H9 (cell line): ENCODE data around the gene FAXC. TPM values are rescaled to one million over a fixed set of nuclear protein-coding genes. Genes with fewer than 3 reads are reported as not detected.

Source experiments
- DNase-seq: peaks from one replicate; pipeline ENCODE4 v3.0.0-alpha.2; 2017
- H2AFZ ChIP-seq: one replicate; pipeline ENCODE4 v1.6.1; 2013; ENCODE audit warnings: mild to moderate bottlenecking, low read length, control low read depth, moderate library complexity
- H2AK5ac ChIP-seq: 2 replicates; pipeline ENCODE4 v1.6.1; 2013; ENCODE audit warnings: low read length, control low read depth, mixed read lengths; ENCODE audit not compliant: insufficient read length
- H2BK120ac ChIP-seq: one replicate; pipeline ENCODE4 v1.6.1; 2013; ENCODE audit warnings: low read depth, mild to moderate bottlenecking, low read length, control low read depth, inconsistent platforms; ENCODE audit not compliant: poor library complexity, severe bottlenecking
- H2BK12ac ChIP-seq: 2 replicates; pipeline ENCODE4 v1.6.1; 2013; ENCODE audit warnings: low read length, control low read depth, mixed read lengths, low read depth; ENCODE audit not compliant: insufficient read length
- H2BK15ac ChIP-seq: 2 replicates; pipeline ENCODE4 v1.6.1; 2013; ENCODE audit warnings: low read depth, low read length, control low read depth
- H2BK20ac ChIP-seq: one replicate; pipeline ENCODE4 v1.6.1; 2013; ENCODE audit warnings: low read depth, mild to moderate bottlenecking, low read length, control low read depth, inconsistent platforms; ENCODE audit not compliant: poor library complexity, severe bottlenecking
- H2BK5ac ChIP-seq: 2 replicates; pipeline ENCODE4 v1.6.1; 2013; ENCODE audit warnings: low read length, control low read depth, mixed read lengths; ENCODE audit not compliant: insufficient read length
- H3K14ac ChIP-seq: 2 replicates; pipeline ENCODE4 v1.6.1; 2013; ENCODE audit warnings: low read length, control low read depth; ENCODE audit not compliant: insufficient read depth
- H3K18ac ChIP-seq: 2 replicates; pipeline ENCODE4 v1.6.1; 2013; ENCODE audit warnings: low read depth, mild to moderate bottlenecking, mixed read lengths, low read length, control low read depth; ENCODE audit not compliant: insufficient read length
- H3K23ac ChIP-seq: 2 replicates; pipeline ENCODE4 v1.6.1; 2013; ENCODE audit warnings: low read length, control low read depth, mixed read lengths, low read depth; ENCODE audit not compliant: insufficient read length
- H3K23me2 ChIP-seq: 2 replicates; pipeline ENCODE4 v1.6.1; 2013; ENCODE audit warnings: low read depth, mild to moderate bottlenecking, mixed read lengths, low read length, control low read depth; ENCODE audit not compliant: insufficient read length, poor library complexity, severe bottlenecking
- H3K27ac ChIP-seq: 2 replicates; pipeline ENCODE4 v1.5.1; 2013; ENCODE audit warnings: low read length, control low read depth, mixed read lengths, low read depth; ENCODE audit not compliant: insufficient read length
- H3K27me3 ChIP-seq: 2 replicates; pipeline ENCODE4 v1.6.1; 2013; ENCODE audit warnings: low read length, control low read depth, inconsistent platforms; ENCODE audit not compliant: insufficient read depth
- H3K4ac ChIP-seq: 2 replicates; pipeline ENCODE4 v1.6.1; 2013; ENCODE audit warnings: low read depth, mild to moderate bottlenecking, control low read depth, inconsistent platforms, low read length, moderate library complexity
- H3K4me1 ChIP-seq: 2 replicates; pipeline ENCODE4 v1.6.1; 2013; ENCODE audit warnings: low read length, control low read depth, inconsistent platforms; ENCODE audit not compliant: insufficient read depth
- H3K4me2 ChIP-seq: 2 replicates; pipeline ENCODE4 v1.6.1; 2013; ENCODE audit warnings: low read length, control low read depth, mixed read lengths; ENCODE audit not compliant: insufficient read length, insufficient read depth
- H3K56ac ChIP-seq: 2 replicates; pipeline ENCODE4 v1.6.1; 2013; ENCODE audit warnings: low read depth, mild to moderate bottlenecking, mixed read lengths, low read length, control low read depth; ENCODE audit not compliant: insufficient read length
- H3K79me1 ChIP-seq: 2 replicates; pipeline ENCODE4 v1.6.1; 2013; ENCODE audit warnings: low read depth, mild to moderate bottlenecking, moderate library complexity, low read length, control low read depth, inconsistent platforms; ENCODE audit not compliant: insufficient read depth, poor library complexity, severe bottlenecking
- H3K79me2 ChIP-seq: 2 replicates; pipeline ENCODE4 v1.6.1; 2013; ENCODE audit warnings: low read length, control low read depth, inconsistent platforms; ENCODE audit not compliant: insufficient read depth
- H3K9ac ChIP-seq: 2 replicates; pipeline ENCODE4 v1.6.1; 2013; ENCODE audit warnings: low read length, control low read depth, mixed read lengths; ENCODE audit not compliant: insufficient read length; ENCODE audit errors: extremely low read depth
- H3K9me3 ChIP-seq: one replicate; pipeline ENCODE4 v1.6.1; 2013; ENCODE audit warnings: low read depth, low read length, inconsistent platforms; ENCODE audit not compliant: control insufficient read depth
- H3T11ph ChIP-seq: one replicate; pipeline ENCODE4 v1.6.1; 2013; ENCODE audit warnings: mild to moderate bottlenecking, low read length, control low read depth, inconsistent platforms
- H4K20me1 ChIP-seq: one replicate; pipeline ENCODE4 v1.6.1; 2013; ENCODE audit not compliant: control insufficient read depth, insufficient read length, insufficient read depth
- H4K5ac ChIP-seq: 2 replicates; pipeline ENCODE4 v1.6.1; 2013; ENCODE audit warnings: low read depth, mild to moderate bottlenecking, mixed read lengths, low read length, control low read depth; ENCODE audit not compliant: insufficient read length
- H4K8ac ChIP-seq: replicated peaks from 2 replicates; pipeline ENCODE4 v1.6.1; 2013; ENCODE audit warnings: low read length, control low read depth, mixed read lengths, low read depth; ENCODE audit not compliant: insufficient read length
- H4K91ac ChIP-seq: 2 replicates; pipeline ENCODE4 v1.6.1; 2013; ENCODE audit warnings: low read depth, mild to moderate bottlenecking, moderate library complexity, mixed read lengths, low read length, control low read depth; ENCODE audit not compliant: insufficient read length
- H3K27ac Mint-ChIP-seq, 3 experiments: 2 replicates in 2 of 3; 3 replicates in 1 of 3; pipeline ENCODE4 v1.8.0; 2020 to 2021; ENCODE audit warnings: mixed read lengths in 3 of 3, mild to moderate bottlenecking in 1 of 3, moderate library complexity in 1 of 3
- H3K27me3 Mint-ChIP-seq: 2 replicates; pipeline ENCODE4 v1.8.0; 2021; ENCODE audit warnings: low read depth, mild to moderate bottlenecking, moderate library complexity, mixed read lengths
- H3K36me3 Mint-ChIP-seq, 3 experiments: 2 replicates in 2 of 3; 3 replicates in 1 of 3; pipeline ENCODE4 v1.8.0; 2020 to 2021; ENCODE audit warnings: low read depth in 3 of 3, mixed read lengths in 3 of 3; ENCODE audit not compliant: insufficient read depth in 1 of 3
- H3K4me1 Mint-ChIP-seq, 2 experiments: 2 replicates each; pipeline ENCODE4 v1.8.0; 2020; ENCODE audit warnings: mixed read lengths in 2 of 2
- H3K4me3 Mint-ChIP-seq, 2 experiments: 2 replicates in 1 of 2; 3 replicates in 1 of 2; pipeline ENCODE4 v1.8.0; 2020 to 2021; ENCODE audit warnings: mild to moderate bottlenecking in 2 of 2, mixed read lengths in 2 of 2, moderate library complexity in 1 of 2
- H3K9me3 Mint-ChIP-seq, 2 experiments: 2 replicates in 1 of 2; 3 replicates in 1 of 2; pipeline ENCODE4 v1.8.0; 2020; ENCODE audit warnings: mild to moderate bottlenecking in 2 of 2, mixed read lengths in 2 of 2, moderate library complexity in 1 of 2
- WGBS: extraction: QIAGEN DNeasy Blood & Tissue Kit; methylation state at CpG from one replicate; pipeline ENCODE4 v1.1.7; 2013; ENCODE audit warnings: missing lambda C conversion rate, low lambda C conversion rate, mixed read lengths; ENCODE audit not compliant: insufficient read length; ENCODE audit errors: extremely low coverage; 5-methylcytosine and 5-hydroxymethylcytosine counted together
- total RNA-seq: library from RNA; stranded (reverse); gene quantifications from 2 replicates; pipeline ENCODE4 v1.2.1, GENCODE V29; 2021
- TF ChIP-seq, protein P1 (sequence below): fragments of 200-600 bp; sonication (generic); conservative IDR thresholded peaks from 3 replicates; pipeline ENCODE4 v1.8.0; 2021; ENCODE audit warnings: antibody characterized with exemption, mild to moderate bottlenecking

Gene FAXC
- total RNA-seq, 1 experiment from 2014 or later = 17.2 TPM

DNA sequence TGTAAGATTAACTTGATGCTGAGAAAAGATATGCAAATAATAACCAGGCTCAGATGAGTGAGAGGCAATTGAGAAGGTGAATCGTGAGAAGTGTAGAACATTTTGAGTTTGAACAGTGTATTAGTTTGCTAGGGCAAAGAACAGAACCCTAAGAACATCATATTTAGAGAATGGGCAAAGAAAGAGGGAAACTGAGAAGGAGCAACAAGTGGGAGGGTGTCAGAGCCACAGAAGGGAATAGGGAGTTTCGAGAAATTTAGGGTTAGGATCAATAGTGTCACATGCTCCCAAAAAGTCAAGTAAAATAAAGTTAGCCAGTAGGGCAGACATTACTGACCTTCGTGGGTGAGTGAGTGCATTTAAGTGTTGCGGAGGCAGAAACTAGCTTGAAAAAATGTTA is 5.5 kb upstream of the FAXC start:
- no peak overlapping the region for H3K27ac ChIP-seq
- H3K4me1 ChIP-seq = no peaks in the 10 kb centered on the region
- no peaks in the 10 kb centered on the region for H3K79me1 ChIP-seq
- no peak overlapping the region for H2BK20ac ChIP-seq
- no peak overlapping the region for H3K27ac Mint-ChIP-seq
- H2BK15ac ChIP-seq = no peak overlapping the region
- TF ChIP-seq, protein P1, sequence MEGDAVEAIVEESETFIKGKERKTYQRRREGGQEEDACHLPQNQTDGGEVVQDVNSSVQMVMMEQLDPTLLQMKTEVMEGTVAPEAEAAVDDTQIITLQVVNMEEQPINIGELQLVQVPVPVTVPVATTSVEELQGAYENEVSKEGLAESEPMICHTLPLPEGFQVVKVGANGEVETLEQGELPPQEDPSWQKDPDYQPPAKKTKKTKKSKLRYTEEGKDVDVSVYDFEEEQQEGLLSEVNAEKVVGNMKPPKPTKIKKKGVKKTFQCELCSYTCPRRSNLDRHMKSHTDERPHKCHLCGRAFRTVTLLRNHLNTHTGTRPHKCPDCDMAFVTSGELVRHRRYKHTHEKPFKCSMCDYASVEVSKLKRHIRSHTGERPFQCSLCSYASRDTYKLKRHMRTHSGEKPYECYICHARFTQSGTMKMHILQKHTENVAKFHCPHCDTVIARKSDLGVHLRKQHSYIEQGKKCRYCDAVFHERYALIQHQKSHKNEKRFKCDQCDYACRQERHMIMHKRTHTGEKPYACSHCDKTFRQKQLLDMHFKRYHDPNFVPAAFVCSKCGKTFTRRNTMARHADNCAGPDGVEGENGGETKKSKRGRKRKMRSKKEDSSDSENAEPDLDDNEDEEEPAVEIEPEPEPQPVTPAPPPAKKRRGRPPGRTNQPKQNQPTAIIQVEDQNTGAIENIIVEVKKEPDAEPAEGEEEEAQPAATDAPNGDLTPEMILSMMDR = no peak
- H3K4me3 Mint-ChIP-seq = no peak overlapping the region
- no peak overlapping the region for H2BK12ac ChIP-seq
- no peak overlapping the region for H2AK5ac ChIP-seq
- H3K4me2 ChIP-seq = no peak overlapping the region
- no peaks in the 10 kb centered on the region for H3K36me3 Mint-ChIP-seq
- no peaks in the 10 kb centered on the region for H3K9me3 Mint-ChIP-seq
- H3K9ac ChIP-seq = no peak overlapping the region
- H3K9me3 ChIP-seq = no peaks in the 10 kb centered on the region
- no peak for DNase-seq
- no peak overlapping the region for H3K23ac ChIP-seq
- H2BK120ac ChIP-seq = no peak overlapping the region
- H3K23me2 ChIP-seq = peaks cover 2% of the 10 kb centered on the region
- H3K79me2 ChIP-seq = no peaks in the 10 kb centered on the region
- no peak overlapping the region for H3K18ac ChIP-seq
- H3K14ac ChIP-seq = no peak overlapping the region
- no peaks in the 10 kb centered on the region for H4K20me1 ChIP-seq
- no peaks in the 10 kb centered on the region for H3K27me3 ChIP-seq
- WGBS = no CpG with 5 or more reads among the region's 4 CpGs
- no peak overlapping the region for H3T11ph ChIP-seq
- H4K5ac ChIP-seq = no peak overlapping the region
- no peak overlapping the region for H2AFZ ChIP-seq
- peaks cover 8 to 10% of the 10 kb centered on the region in 2 experiments for H3K4me1 Mint-ChIP-seq
- peaks cover 25% of the 10 kb centered on the region for H3K27me3 Mint-ChIP-seq
- no peak overlapping the region for H4K91ac ChIP-seq
- no peak overlapping the region for H3K4ac ChIP-seq
- H3K56ac ChIP-seq = no peak overlapping the region
- H4K8ac ChIP-seq = no peak overlapping the region
- no peak overlapping the region for H2BK5ac ChIP-seq
